NT2/D1 (cell line): Measurements from ENCODE around the gene ICA1.

Source experiments
- SUZ12 ChIP-seq: IDR thresholded peaks from 2 replicates; pipeline ENCODE4 v1.6.1; 2011; ENCODE audit not compliant: insufficient read length, insufficient read depth; ENCODE audit errors: extremely low read depth
- YY1 ChIP-seq: IDR thresholded peaks from 2 replicates; pipeline ENCODE4 v1.6.1; 2011; ENCODE audit not compliant: insufficient read length, insufficient read depth
- ZNF274 ChIP-seq: IDR thresholded peaks from 2 replicates; pipeline ENCODE4 v1.6.1; 2011; ENCODE audit warnings: mild to moderate bottlenecking, low read depth, low read length

- no peak; the same call in 1 of the 2 replicates for TF ChIP-seq ZNF274
- no peak for TF ChIP-seq YY1
- TF ChIP-seq SUZ12: no peak
These were observed 6.0 kb downstream of the ICA1 start for GRCh38 chr7:8255680-8256655.
